Astrocyte of the cerebellum (primary cell): ENCODE results near the gene SMYD3.

ENCODE experiments used
- DNase-seq: peaks from one replicate; pipeline ENCODE4 v3.0.0-alpha.2; 2011; ENCODE audit warnings: low read depth
- H3K4me3 ChIP-seq: 2 replicates; pipeline ENCODE4 v1.5.1; 2011; ENCODE audit warnings: mild to moderate bottlenecking, low read depth, low read length, moderate library complexity
- in situ Hi-C: cut with HindIII; loops from 2 replicates; pipeline ENCODE4 v1.10.0; 2017; ENCODE audit warnings: low sequenced_read_pairs
- TF ChIP-seq, protein P1 (sequence below): IDR thresholded peaks from 2 replicates; pipeline ENCODE4 v1.5.1; 2012; ENCODE audit warnings: low read length, low read depth, moderate library complexity, mild to moderate bottlenecking; ENCODE audit errors: missing control alignments

Gene SMYD3

GRCh38 chr1:246417813-246418564 is 89.1 kb downstream of the SMYD3 start:
- in situ Hi-C loops, result no loop called here
- DNase-seq, result no peak
- no peak overlapping the region for H3K4me3 ChIP-seq
- TF ChIP-seq, protein P1, sequence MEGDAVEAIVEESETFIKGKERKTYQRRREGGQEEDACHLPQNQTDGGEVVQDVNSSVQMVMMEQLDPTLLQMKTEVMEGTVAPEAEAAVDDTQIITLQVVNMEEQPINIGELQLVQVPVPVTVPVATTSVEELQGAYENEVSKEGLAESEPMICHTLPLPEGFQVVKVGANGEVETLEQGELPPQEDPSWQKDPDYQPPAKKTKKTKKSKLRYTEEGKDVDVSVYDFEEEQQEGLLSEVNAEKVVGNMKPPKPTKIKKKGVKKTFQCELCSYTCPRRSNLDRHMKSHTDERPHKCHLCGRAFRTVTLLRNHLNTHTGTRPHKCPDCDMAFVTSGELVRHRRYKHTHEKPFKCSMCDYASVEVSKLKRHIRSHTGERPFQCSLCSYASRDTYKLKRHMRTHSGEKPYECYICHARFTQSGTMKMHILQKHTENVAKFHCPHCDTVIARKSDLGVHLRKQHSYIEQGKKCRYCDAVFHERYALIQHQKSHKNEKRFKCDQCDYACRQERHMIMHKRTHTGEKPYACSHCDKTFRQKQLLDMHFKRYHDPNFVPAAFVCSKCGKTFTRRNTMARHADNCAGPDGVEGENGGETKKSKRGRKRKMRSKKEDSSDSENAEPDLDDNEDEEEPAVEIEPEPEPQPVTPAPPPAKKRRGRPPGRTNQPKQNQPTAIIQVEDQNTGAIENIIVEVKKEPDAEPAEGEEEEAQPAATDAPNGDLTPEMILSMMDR, result no peak

DNA sequence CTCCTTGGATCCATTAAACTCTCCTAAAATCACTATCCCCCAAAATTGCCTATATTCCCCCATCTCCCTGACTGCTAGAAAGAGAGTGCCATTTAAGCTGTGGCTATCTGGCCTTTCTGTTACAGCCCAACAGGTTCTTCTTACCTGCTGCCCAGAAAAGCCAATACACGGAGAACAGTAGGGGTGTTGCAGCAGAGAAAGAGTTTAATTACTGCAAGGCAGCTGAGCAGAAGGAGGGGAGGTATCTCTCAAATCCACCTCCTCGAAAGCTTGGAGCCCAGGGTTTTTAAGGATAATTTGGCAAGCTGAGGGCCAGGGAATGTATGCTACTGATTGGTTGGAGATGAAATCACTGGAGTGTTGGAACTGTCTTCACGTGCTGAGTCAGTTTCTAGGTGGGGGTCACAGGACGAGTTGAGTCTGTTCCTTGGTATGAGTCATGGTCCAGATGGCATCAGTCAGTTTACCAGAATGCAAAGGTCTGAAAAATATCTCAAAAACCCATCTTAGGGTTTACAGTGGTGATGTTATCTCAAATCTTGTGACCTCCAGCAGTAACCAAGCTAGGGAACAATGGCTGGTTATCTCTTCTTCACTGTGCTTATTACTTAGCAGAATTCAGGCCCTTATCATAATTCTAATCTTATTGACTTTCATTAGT is 89.8 kb downstream of the SMYD3 start:
- TF ChIP-seq, protein P1, result no peak
- DNase-seq, result no peak
- H3K4me3 ChIP-seq, result no peak overlapping the region
- in situ Hi-C loops, result no loop called here

DNA sequence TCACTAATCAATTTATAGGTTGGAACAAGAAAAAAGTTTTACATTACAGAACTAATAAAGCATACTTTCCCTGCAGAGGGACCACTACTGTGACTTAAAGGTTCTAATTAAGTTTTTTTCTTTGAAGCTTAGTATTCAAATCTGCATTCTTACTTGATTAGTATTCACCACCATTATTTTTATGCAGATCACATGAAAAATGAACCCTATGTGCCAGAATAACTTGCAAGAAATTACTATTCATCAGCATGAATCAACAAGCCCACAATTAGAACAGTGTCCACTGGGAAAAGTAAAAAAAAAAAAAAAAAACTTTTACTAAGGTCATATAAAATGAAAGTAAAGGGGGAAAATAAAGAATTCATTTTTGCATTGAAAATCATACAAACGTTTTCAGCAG is 90.8 kb downstream of the SMYD3 start:
- in situ Hi-C loops, result no loop called here
- DNase-seq, result no peak
- H3K4me3 ChIP-seq, result no peak overlapping the region
- TF ChIP-seq, protein P1, result no peak

GRCh38 chr1:246415028-246415427 is 92.1 kb downstream of the SMYD3 start:
- in situ Hi-C loops, result no loop called here
- no peak for DNase-seq
- H3K4me3 ChIP-seq, result no peak overlapping the region
- TF ChIP-seq, protein P1, result no peak

DNA sequence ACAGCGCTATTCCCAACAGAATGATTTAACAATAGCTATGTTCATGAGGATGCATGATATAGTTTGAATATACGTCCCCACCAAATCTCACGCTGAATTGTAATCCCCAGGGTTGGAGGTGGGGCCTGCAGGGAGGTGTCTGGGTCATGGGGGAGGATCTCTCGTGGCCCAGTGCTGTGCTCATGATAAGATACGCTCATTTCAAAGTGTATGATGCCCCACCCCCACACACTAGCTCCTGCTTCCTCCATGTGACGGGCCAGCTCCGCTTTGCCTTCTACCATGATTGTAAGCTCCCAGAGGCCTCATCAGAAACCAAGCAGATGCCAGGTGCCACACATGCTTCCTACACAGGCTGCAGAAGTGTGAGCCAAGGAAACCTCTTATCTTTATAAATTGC is 93.6 kb downstream of the SMYD3 start:
- no peak overlapping the region for H3K4me3 ChIP-seq
- no peak for DNase-seq
- TF ChIP-seq, protein P1, result no peak
- in situ Hi-C loops, result no loop called here

DNA sequence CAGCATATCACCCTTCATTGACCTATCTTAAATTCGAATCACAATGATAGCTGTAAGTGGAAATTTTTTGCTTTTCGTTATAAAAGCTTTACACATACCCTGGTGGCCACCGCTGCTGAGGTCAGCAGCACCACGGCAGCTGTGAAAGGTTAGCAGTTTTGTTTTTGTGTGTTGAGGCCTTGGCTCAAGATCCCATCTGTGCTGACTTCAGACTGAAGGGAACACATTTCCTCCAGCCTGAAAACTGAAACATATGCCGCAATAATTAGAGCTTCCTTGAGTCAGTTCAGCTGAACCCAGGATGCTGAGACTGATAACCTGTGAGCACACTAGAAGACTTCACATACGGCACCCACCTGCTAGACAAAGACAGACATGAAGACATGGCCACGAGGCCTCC is 103.0 kb downstream of the SMYD3 start:
- in situ Hi-C loops, result no loop called here
- no peak overlapping the region for H3K4me3 ChIP-seq
- TF ChIP-seq, protein P1, result no peak
- no peak for DNase-seq
